Endothelial cell of umbilical vein (primary cell): ENCODE data around the gene XIRP2. TPM values are rescaled to one million over a fixed set of nuclear protein-coding genes. Genes with fewer than 3 reads are reported as not detected.

ENCODE experiments used
- BruUV-seq: library from RNA; stranded (reverse); fragments of 400-500 nt; replicated peaks from 2 replicates; lab custom pipeline; 2021; lab: Mats Ljungman, UMichigan
- CTCF ChIA-PET: fragments of 300-600, 350-600 bp; sonication (Branson Sonifier 250); formaldehyde crosslinking; loops from one replicate; lab custom pipeline; 2021; ENCODE audit warnings: antibody characterized with exemption, inconsistent platforms; lab: Charles Lee
- POLR2A ChIA-PET: fragments of 300-600, 350-600 bp; sonication (Branson Sonifier 250); formaldehyde crosslinking; loops from one replicate; lab custom pipeline; 2021; ENCODE audit warnings: antibody characterized with exemption, inconsistent platforms; lab: Charles Lee
- DNase-seq: peaks from one replicate; pipeline ENCODE4 v3.0.0-alpha.2; 2011; ENCODE audit warnings: low read depth, low spot score
- FAIRE-seq: peaks from 2 replicates; lab custom pipeline; 2011; peaks lifted over from hg19 to GRCh38; lab: Jason Lieb, UNC
- H2AFZ ChIP-seq: 2 replicates; pipeline ENCODE4 v1.6.0; 2012; ENCODE audit warnings: low read depth, low read length, control low read depth, inconsistent platforms
- H3K27ac ChIP-seq: 2 replicates; pipeline ENCODE4 v1.5.1; 2011; ENCODE audit warnings: low read depth, mild to moderate bottlenecking, control low read depth, low read length, moderate library complexity; ENCODE audit not compliant: insufficient read depth
- H3K27me3 ChIP-seq, 2 experiments: 2 replicates each; pipeline versions ENCODE4 v1.6.0 to v1.6.1; 2011; ENCODE audit warnings: low read length in 2 of 2, mixed read lengths in 1 of 2; ENCODE audit not compliant: control insufficient read depth in 2 of 2, insufficient read depth in 2 of 2
- H3K36me3 ChIP-seq, 2 experiments: 2 replicates in 1 of 2; 3 replicates in 1 of 2; pipeline ENCODE4 v1.5.1; 2011; ENCODE audit warnings: low read length in 2 of 2, mild to moderate bottlenecking in 1 of 2, moderate library complexity in 1 of 2; ENCODE audit not compliant: control insufficient read depth in 2 of 2, insufficient read depth in 2 of 2; ENCODE audit errors: extremely low read depth in 1 of 2
- H3K4me1 ChIP-seq: 3 replicates; pipeline ENCODE4 v1.5.1; 2011; ENCODE audit warnings: mild to moderate bottlenecking, low read length; ENCODE audit not compliant: control insufficient read depth, insufficient read depth; ENCODE audit errors: extremely low read depth
- H3K4me2 ChIP-seq: 2 replicates; pipeline ENCODE4 v1.6.1; 2011; ENCODE audit warnings: low read length, control low read depth, mixed read lengths; ENCODE audit not compliant: insufficient read depth
- H3K4me3 ChIP-seq, 3 experiments: fragments of 200-600 bp in 1 of 3; sonication (generic), shearing (Covaris generic) in 1 of 3; replicated peaks in 1 of 3; 2 replicates each; pipeline ENCODE4 v1.5.1; 2011 to 2016; ENCODE audit warnings: control low read depth in 3 of 3, low read length in 3 of 3, mild to moderate bottlenecking in 2 of 3, inconsistent platforms in 1 of 3, low read depth in 1 of 3, moderate library complexity in 1 of 3; ENCODE audit not compliant: insufficient read depth in 1 of 3
- H3K79me2 ChIP-seq: 2 replicates; pipeline ENCODE4 v1.6.0; 2012; ENCODE audit warnings: low read length, inconsistent platforms; ENCODE audit not compliant: control insufficient read depth, insufficient read depth
- H3K9ac ChIP-seq: replicated peaks from 2 replicates; pipeline ENCODE3; 2011; ENCODE audit warnings: low read length, control low read depth; ENCODE audit not compliant: insufficient read depth; ENCODE audit errors: extremely low read depth
- H3K9me1 ChIP-seq: replicated peaks from 3 replicates; pipeline ENCODE4 v1.6.0; 2011; ENCODE audit warnings: mild to moderate bottlenecking, low read length; ENCODE audit not compliant: control insufficient read depth, insufficient read depth; ENCODE audit errors: extremely low read depth
- H3K9me3 ChIP-seq: replicated peaks from 2 replicates; pipeline ENCODE4 v1.5.1; 2012; ENCODE audit warnings: low read length, inconsistent platforms; ENCODE audit not compliant: control insufficient read depth, insufficient read depth
- H4K20me1 ChIP-seq: replicated peaks from 2 replicates; pipeline ENCODE3; 2011; ENCODE audit warnings: mild to moderate bottlenecking, low read length; ENCODE audit not compliant: control insufficient read depth, insufficient read depth; ENCODE audit errors: extremely low read depth
- CTCF ChIP-seq, 2 donors: IDR thresholded peaks; 1 replicate in 1 of 2; 2 replicates in 1 of 2; pipeline ENCODE4 v1.5.1; 2011; ENCODE audit warnings: low read length in 2 of 2, mild to moderate bottlenecking in 2 of 2, moderate library complexity in 2 of 2, control low read depth in 1 of 2, inconsistent platforms in 1 of 2, low read depth in 1 of 2; ENCODE audit not compliant: insufficient read depth in 1 of 2; ENCODE audit errors: extremely low read depth in 1 of 2
- EZH2 ChIP-seq: IDR thresholded peaks from 2 replicates; pipeline ENCODE4 v1.6.1; 2012; ENCODE audit warnings: borderline replicate concordance, low read depth, mild to moderate bottlenecking, moderate library complexity, low read length, inconsistent platforms; ENCODE audit not compliant: severe bottlenecking
- FOS ChIP-seq: IDR thresholded peaks from 2 replicates; pipeline ENCODE4 v1.6.1; 2011; ENCODE audit warnings: mild to moderate bottlenecking, low read length, moderate library complexity, borderline replicate concordance; ENCODE audit not compliant: insufficient read depth
- GATA2 ChIP-seq: IDR thresholded peaks from 2 replicates; pipeline ENCODE4 v1.7.0; 2011; ENCODE audit warnings: low read depth, mild to moderate bottlenecking, moderate library complexity, mixed read lengths, low read length; ENCODE audit not compliant: insufficient read length, insufficient read depth
- JUN ChIP-seq: IDR thresholded peaks from 2 replicates; pipeline ENCODE4 v1.6.1; 2011; ENCODE audit warnings: borderline replicate concordance, low read depth; ENCODE audit not compliant: insufficient read length, insufficient read depth
- MAX ChIP-seq: IDR thresholded peaks from 2 replicates; pipeline ENCODE4 v1.6.1; 2011; ENCODE audit not compliant: insufficient read depth, insufficient read length
- MYC ChIP-seq: IDR thresholded peaks from one replicate; pipeline ENCODE4 v1.6.1; 2011; ENCODE audit warnings: mild to moderate bottlenecking, low read depth, low read length
- POLR2A ChIP-seq: IDR thresholded peaks from 2 replicates; pipeline ENCODE4 v1.6.1; 2012; ENCODE audit warnings: low read depth, mild to moderate bottlenecking, control low read depth, low read length
- POLR2AphosphoS5 ChIP-seq: IDR thresholded peaks from 2 replicates; pipeline ENCODE4 v1.6.1; 2012; ENCODE audit warnings: low read depth, mild to moderate bottlenecking, control low read depth, low read length, moderate library complexity; ENCODE audit not compliant: insufficient read depth
- dilution Hi-C: fragments of 300-500 bp; cut with MboI; formaldehyde crosslinking; loops from one replicate; pipeline ENCODE4 v1.15.0; 2019; ENCODE audit warnings: low sequenced_read_pairs; ENCODE audit not compliant: extremely low pct_ligation_motif_present
- intact Hi-C: fragments of 100-400 bp; cut with micrococcal nuclease; formaldehyde crosslinking; loops from one replicate; pipeline ENCODE4 v1.10.0; 2022
- polyA plus RNA-seq, 4 experiments: library from polyadenylated mRNA; depleted of rRNA in 3 of 4; stranded (reverse) in 3 of 4; unstranded in 1 of 4; fragments of >200 nt; gene quantifications; 2 replicates each; pipeline versions ENCODE4 v1.2.1 to v1.2.3, GENCODE V29; 2011 to 2012; ENCODE audit warnings: missing spikeins in 1 of 4
- total RNA-seq: library from RNA; stranded (reverse); gene quantifications from 2 replicates; pipeline ENCODE4 v1.2.3, GENCODE V29; 2021

The XIRP2 gene
- total and polyA plus RNA-seq, 2 donors (not counting 3 experiments of a cell fraction or from before 2014, with no cell fraction given), result 0.08 to 0.66 TPM

GRCh38 chr2:167265004-167265403 lies 376.7 kb downstream of the XIRP2 start:
- DNase-seq (no peak), FAIRE-seq (no peak)
- Histone ChIP-seq H3K27me3 (no peaks in the 10 kb centered on the region), H3K4me1 (no peaks in the 10 kb centered on the region), H3K79me2 (no peaks in the 10 kb centered on the region), H3K9ac (no peak overlapping the region), H2AFZ (no peak overlapping the region), H3K4me3 (no peak overlapping the region), H3K4me2 (no peak overlapping the region), H3K9me1 (no peaks in the 10 kb centered on the region), H3K9me3 (no peaks in the 10 kb centered on the region), H3K36me3 (no peaks in the 10 kb centered on the region), H4K20me1 (no peaks in the 10 kb centered on the region), H3K27ac (no peak overlapping the region)
- no TSS peak for BruUV-seq
- dilution Hi-C loops, result no loop called here
- CTCF ChIA-PET, result interaction anchor here (0.7 to 1.8 kb wide), 8 partner anchors 40 to 854 kb away, joined by 3 to 57 read pairs (median 5); no protein-coding TSS in a partner anchor
- intact Hi-C loops, result no loop called here
- POLR2A ChIA-PET, result no interaction called here
- TF ChIP-seq POLR2AphosphoS5, result no peak
- TF ChIP-seq CTCF (IDR thresholded peaks at IDR 0.05; ENCODE audit: extremely low read depth in 1 of 2, insufficient read depth in 1 of 2, low read depth in 1 of 2, low read length in 2 of 2), result no peak
- no peak for TF ChIP-seq MAX
- no peak for TF ChIP-seq FOS
- no peak for TF ChIP-seq MYC
- no peak for TF ChIP-seq JUN
- TF ChIP-seq EZH2, result no peak
- no peak for TF ChIP-seq POLR2A
- TF ChIP-seq GATA2, result no peak
